Cardiac muscle cell (in vitro differentiated cells and primary cell): ENCODE results near the gene COL5A3. TPM values are rescaled to one million over a fixed set of nuclear protein-coding genes. Genes with fewer than 3 reads are reported as not detected.
A peak's percentile ranks its signal among the peaks of the same experiment; 100 is the strongest.

Experiments
- DNase-seq, 2 donors: peaks; one replicate each; pipeline versions ENCODE4 v3.0.0 to v3.0.0-alpha.2; 2010 to 2017; ENCODE audit warnings: low read depth in 1 of 2, low spot score in 1 of 2
- H3K27ac ChIP-seq: fragments of 200-600 bp; sonication (generic); 2 replicates; pipeline ENCODE4 v1.5.1; 2016
- H3K27me3 ChIP-seq: fragments of 200-600 bp; sonication (generic); 2 replicates; pipeline ENCODE4 v1.6.0; 2016; ENCODE audit warnings: control low read depth
- H3K36me3 ChIP-seq: fragments of 200-600 bp; sonication (generic); 2 replicates; pipeline ENCODE4 v1.5.1; 2016; ENCODE audit warnings: control low read depth
- H3K4me1 ChIP-seq: fragments of 200-600 bp; sonication (generic); 2 replicates; pipeline ENCODE4 v1.8.1; 2017; ENCODE audit warnings: low read depth, mild to moderate bottlenecking, mixed run types
- H3K4me3 ChIP-seq: fragments of 200-600 bp; sonication (generic); 2 replicates; pipeline ENCODE4 v1.5.1; 2016; ENCODE audit warnings: mild to moderate bottlenecking
- H3K9me3 ChIP-seq: fragments of 200-600 bp; sonication (generic); 2 replicates; pipeline ENCODE4 v1.5.1; 2017; ENCODE audit warnings: low read depth, mild to moderate bottlenecking, control low read depth
- polyA plus RNA-seq: library from polyadenylated mRNA; unstranded; fragments of >200 nt; fragmentation: Nextera tagmentation; extraction: Ambion mirVana; gene quantifications from 2 replicates; pipeline ENCODE4 v1.2.1, GENCODE V29; 2016
- total RNA-seq: library from RNA; depleted of rRNA; stranded (reverse); fragments of >200 nt; gene quantifications from 2 replicates; pipeline ENCODE4 v1.2.3, GENCODE V29; 2016
- TF ChIP-seq, protein P1 (sequence below): IDR thresholded peaks from 2 replicates; pipeline ENCODE4 v1.5.1; 2012; ENCODE audit warnings: low read depth, mild to moderate bottlenecking, low read length

Gene COL5A3
- total and polyA plus RNA-seq, 2 experiments from 2014 or later, result 0.24 TPM; not detected in 1

DNA sequence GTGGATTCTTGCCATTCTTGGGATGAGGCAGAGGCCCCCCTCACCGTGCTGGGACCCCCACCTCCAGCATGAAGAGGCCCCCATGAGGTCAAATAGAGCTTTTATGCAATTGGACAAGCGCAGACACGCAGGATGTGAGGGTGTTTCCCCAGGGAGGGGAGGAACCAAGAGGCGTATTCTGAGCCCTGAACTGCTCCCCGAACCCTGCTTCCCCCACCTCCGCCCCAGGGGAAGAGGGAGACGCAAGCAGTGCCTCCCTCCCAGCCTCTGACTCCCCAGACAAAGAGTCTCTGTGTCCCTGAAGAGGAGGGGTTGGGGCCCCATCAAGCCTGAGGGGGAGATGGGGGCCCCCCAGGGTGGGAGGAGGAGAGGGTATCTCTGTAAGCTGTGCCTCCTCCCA lies 1.7 kb upstream of the COL5A3 start:
- DNase-seq, result no peak
- H3K27me3 ChIP-seq, result peaks cover 69% of the 10 kb centered on the region
- no peaks in the 10 kb centered on the region for H3K4me1 ChIP-seq
- H3K4me3 ChIP-seq, result no peak overlapping the region
- TF ChIP-seq, protein P1, sequence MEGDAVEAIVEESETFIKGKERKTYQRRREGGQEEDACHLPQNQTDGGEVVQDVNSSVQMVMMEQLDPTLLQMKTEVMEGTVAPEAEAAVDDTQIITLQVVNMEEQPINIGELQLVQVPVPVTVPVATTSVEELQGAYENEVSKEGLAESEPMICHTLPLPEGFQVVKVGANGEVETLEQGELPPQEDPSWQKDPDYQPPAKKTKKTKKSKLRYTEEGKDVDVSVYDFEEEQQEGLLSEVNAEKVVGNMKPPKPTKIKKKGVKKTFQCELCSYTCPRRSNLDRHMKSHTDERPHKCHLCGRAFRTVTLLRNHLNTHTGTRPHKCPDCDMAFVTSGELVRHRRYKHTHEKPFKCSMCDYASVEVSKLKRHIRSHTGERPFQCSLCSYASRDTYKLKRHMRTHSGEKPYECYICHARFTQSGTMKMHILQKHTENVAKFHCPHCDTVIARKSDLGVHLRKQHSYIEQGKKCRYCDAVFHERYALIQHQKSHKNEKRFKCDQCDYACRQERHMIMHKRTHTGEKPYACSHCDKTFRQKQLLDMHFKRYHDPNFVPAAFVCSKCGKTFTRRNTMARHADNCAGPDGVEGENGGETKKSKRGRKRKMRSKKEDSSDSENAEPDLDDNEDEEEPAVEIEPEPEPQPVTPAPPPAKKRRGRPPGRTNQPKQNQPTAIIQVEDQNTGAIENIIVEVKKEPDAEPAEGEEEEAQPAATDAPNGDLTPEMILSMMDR, result no peak
- H3K27ac ChIP-seq, result no peak overlapping the region
- H3K36me3 ChIP-seq, result no peaks in the 10 kb centered on the region
- no peaks in the 10 kb centered on the region for H3K9me3 ChIP-seq

DNA sequence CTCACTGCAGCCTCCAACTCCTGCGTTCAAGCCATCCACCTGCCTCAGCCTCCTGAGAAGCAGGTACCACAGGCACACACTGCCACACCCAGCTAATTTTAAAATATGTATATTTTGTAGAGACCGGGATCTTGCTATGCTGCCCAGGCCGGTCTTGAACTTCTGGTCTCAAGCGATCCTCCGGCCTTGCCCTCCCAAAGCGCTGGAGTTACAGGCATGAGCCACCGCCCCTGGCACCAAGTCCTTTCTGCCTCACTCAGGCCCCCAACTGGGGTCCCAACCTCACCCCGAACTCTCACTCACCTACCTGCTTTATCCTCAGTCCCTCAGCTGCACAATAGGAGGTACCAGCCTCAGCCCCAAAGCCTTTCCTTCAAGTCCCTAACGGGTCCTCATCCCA lies 635 bp upstream of the COL5A3 start:
- peaks cover 69% of the 10 kb centered on the region for H3K27me3 ChIP-seq
- H3K4me3 ChIP-seq, result no peak overlapping the region
- no peak overlapping the region for H3K27ac ChIP-seq
- DNase-seq, result no peak
- no peaks in the 10 kb centered on the region for H3K36me3 ChIP-seq
- no peaks in the 10 kb centered on the region for H3K4me1 ChIP-seq
- TF ChIP-seq, protein P1, result no peak
- H3K9me3 ChIP-seq, result no peaks in the 10 kb centered on the region

DNA sequence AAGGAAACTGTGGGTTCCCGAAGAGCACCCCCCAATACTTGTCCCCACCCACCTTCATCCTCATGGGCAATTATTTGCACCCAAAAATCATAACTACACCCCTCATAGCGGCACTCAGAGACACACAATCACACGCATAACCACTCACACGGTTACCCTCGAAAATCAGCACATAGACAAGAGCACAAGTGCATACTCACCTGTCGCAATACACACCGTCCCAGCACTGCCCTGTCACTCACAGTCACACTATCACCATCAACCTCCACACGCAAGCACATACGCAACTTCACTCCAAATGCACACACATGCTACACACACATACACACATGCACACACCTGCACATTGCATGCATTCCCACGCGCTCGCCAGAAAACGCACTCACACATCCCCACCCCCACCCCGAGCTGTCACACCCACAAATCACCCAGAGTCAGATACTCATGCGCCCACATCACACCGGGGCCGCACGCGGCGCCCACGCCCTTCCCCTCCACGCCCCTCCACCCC lies 535 bp downstream of the COL5A3 start:
- H3K9me3 ChIP-seq, result no peaks in the 10 kb centered on the region
- DNase-seq, result no peak
- TF ChIP-seq, protein P1, result no peak
- H3K27me3 ChIP-seq, result peaks cover 69% of the 10 kb centered on the region
- no peak overlapping the region for H3K4me3 ChIP-seq
- H3K4me1 ChIP-seq, result no peaks in the 10 kb centered on the region
- no peaks in the 10 kb centered on the region for H3K36me3 ChIP-seq
- no peak overlapping the region for H3K27ac ChIP-seq

DNA sequence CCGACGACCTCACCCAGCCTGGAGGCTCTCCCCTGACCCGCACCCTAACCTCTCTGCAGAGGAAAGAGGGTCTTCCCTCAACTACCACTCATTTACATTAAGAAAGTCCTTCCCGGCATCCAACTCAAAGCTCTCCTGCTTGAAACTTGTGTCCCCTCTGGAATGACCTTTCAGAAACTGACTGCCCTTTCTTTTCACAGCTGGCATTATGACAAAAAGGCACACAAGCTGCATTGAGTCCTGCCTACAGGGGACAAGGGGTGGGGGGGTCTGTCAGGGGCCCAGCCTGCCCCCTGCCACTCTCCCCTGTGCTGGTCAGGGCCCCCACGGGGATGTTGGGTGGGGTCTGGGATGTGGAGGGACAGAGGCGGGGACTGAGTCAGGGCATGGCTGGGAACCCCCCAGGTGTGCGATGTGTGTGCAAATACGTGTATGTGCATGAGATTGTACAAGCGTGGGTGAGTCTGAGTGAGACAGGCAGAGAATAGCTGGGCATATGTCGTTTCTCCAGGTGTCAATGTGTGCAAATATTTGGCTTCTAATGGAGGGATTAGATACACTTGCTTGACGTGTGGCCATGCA lies 2.0 kb downstream of the COL5A3 start:
- no peak overlapping the region for H3K27ac ChIP-seq
- no peak overlapping the region for H3K4me3 ChIP-seq

DNA sequence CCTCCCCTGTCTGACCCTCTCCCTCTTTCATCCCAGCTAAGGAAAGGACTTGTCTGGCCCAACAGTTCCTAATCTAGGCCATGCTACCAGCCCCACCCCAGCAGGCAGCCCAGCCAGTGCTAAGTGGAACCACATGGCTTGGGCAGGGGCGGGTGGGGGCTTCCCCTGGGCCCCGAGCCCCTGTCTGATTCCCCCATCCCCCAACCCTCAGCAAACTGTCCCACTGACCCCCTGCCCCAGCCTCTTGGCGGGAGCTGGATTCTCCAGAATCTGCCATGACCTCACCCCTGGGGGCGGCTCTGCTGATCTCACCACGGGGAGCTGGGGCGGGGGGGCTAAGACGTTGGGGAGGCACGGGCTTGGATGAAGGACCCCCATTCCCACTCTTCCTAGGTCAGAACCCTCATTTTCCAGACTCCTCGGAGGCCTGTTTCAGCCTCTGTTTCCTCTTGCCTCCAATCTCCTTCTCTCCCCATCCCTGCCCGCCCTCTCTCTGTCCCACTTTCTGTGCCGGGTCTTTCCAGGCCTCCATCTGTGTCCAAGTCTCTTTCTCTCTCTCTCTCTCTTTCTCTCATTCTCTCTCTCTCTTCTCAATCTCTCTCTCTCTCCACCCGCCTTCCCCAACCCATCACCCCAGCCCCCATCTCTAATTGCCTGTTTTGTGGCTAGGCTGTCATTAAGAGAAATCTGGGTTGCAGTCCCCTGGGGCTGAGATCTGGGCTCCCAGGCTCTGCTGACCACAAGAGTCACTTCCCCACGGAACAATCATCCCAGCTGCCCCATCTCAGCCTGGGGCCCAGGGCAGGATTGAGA lies 2.7 kb downstream of the COL5A3 start:
- Histone ChIP-seq H3K9me3 (no peaks in the 10 kb centered on the region), H3K27me3 (peaks cover 47% of the 10 kb centered on the region)
- peak in 1 of 2 donors; percentile 61 for DNase-seq

More for the DNA sequence above, 2.0 kb downstream of the COL5A3 start:
- Histone ChIP-seq H3K4me1 (no peaks in the 10 kb centered on the region), H3K9me3 (no peaks in the 10 kb centered on the region), H3K36me3 (no peaks in the 10 kb centered on the region), H3K27me3 (peaks cover 54% of the 10 kb centered on the region)
- TF ChIP-seq, protein P1, result no peak
- DNase-seq, result no peak

More for the DNA sequence above, 2.7 kb downstream of the COL5A3 start:
- Histone ChIP-seq H3K27ac (no peak overlapping the region), H3K36me3 (no peaks in the 10 kb centered on the region), H3K4me1 (no peaks in the 10 kb centered on the region), H3K4me3 (no peak overlapping the region)
- TF ChIP-seq, protein P1, result no peak
